ENCODE data around the gene CLIC3. TPM values are rescaled to one million over a fixed set of nuclear protein-coding genes. Genes with fewer than 3 reads are reported as not detected.
"Not testable (repeated sequence)": the region's sequence is repeated elsewhere in the genome, so short reads cannot be mapped to it uniquely, and the experiment has no call there.

Gene CLIC3
- polyA plus RNA-seq, 1 donor, result not detected

DNA sequence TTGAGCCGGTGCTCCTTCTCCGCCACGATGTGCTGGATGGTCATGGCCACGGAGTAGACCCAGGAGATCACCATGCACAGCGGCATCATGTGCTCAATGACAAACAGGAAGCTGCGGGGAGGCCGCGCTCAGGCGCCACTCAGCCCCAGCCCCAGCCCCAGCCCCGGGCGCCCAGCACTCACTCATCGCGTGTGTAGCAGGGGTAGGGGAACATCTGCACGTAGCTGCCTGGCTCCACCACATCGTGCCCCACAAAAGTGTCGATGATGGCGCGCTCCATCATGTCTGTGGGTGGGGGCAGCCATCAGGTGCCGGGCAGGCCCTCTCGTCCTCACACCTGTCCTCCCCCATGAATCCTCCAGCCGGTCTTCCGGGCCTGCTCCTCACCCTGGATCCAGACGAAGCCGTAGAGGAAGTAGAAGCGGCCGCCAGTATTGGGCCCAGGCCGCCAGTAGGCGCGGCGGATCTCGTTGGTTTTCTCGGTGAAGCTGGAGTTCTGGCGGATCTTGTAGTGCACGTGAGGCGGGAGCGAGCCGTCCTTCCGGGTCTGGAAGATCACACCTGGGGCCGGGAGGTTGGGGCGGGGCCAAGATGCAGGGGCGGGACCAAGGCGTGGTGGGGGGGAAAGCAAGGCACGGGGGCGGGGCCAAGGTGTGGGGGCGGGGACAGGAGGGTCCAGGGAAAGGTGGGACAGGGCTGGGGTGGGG, 21.6 kb upstream of the CLIC3 start:
- DNase-seq, result no peak

- no peak for DNase-seq
These were observed 20.7 kb upstream of the CLIC3 start for GRCh38 chr9:137017071-137017470.

- DNase-seq, result no peak
These were observed 20.1 kb upstream of the CLIC3 start for GRCh38 chr9:137016436-137016835.

- no peak for DNase-seq
These were observed 19.6 kb upstream of the CLIC3 start for GRCh38 chr9:137015976-137016375.

DNA sequence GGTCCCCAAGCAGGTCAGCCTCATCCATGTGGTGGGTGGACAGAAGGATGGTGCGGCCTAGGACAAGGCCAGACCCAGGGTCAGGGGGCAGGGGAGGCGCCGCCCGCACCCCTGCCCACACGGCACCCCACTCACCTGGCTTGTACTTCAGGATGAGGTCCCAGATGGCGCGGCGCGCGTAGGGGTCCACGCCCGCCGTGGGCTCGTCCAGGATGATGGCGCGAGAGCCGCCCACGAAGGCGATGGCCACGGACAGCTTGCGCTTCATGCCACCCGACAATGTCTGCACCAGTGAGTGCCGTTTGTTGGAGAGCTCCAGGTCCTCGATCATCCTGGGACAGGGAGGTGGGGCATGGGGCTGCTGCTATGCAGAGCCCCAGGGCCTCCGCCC, 19.2 kb upstream of the CLIC3 start:
- no peak for DNase-seq

- DNase-seq, result no peak
These were observed 18.6 kb upstream of the CLIC3 start for GRCh38 chr9:137014776-137015539.

- no peak for DNase-seq
These were observed 17.8 kb upstream of the CLIC3 start for GRCh38 chr9:137014166-137014565.

GRCh38 chr9:137013571-137013940, 17.2 kb upstream of the CLIC3 start:
- DNase-seq, result no peak

- DNase-seq, result no peak
These were observed 16.6 kb upstream of the CLIC3 start for GRCh38 chr9:137012694-137013570.

DNA sequence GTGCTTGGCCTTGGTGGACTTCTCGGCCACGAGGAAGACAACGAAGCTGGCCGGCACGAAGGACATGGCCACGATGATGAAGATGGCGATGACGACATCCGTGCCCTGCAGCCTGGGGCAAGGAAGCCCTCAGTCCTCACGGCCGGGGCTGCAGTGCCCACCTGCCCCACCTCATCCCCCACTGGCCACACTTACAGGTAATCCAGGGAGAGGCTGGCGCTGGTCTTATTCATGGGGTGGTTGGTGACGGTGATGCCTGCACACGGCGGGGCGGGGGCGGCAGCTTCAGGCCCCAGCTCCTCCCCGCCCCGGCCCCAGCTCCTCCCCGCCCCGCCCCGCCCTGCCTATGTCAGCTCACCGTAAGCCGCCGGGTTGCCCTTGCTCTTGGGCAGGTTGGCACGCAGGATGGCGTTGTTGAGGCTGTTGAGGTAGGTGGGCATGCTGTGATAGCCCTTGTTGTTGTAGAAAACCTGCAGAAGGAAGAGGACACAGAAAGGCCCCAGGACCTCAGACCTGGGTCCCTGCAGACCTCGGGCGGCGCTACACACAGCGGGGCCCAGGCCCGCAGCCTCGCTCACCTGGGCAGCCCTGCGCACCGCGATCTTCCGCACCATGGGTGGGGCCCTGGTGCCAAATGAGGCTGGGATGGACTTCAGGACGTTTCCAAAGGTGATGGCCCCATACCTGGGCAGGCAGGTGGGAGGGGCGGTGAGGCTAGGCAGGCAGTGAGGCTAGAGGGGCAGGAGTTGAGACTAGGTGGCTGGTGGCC, 15.7 kb upstream of the CLIC3 start:
- DNase-seq, result no peak

- no peak for DNase-seq
These were observed 14.8 kb upstream of the CLIC3 start for GRCh38 chr9:137011156-137011555.

DNA sequence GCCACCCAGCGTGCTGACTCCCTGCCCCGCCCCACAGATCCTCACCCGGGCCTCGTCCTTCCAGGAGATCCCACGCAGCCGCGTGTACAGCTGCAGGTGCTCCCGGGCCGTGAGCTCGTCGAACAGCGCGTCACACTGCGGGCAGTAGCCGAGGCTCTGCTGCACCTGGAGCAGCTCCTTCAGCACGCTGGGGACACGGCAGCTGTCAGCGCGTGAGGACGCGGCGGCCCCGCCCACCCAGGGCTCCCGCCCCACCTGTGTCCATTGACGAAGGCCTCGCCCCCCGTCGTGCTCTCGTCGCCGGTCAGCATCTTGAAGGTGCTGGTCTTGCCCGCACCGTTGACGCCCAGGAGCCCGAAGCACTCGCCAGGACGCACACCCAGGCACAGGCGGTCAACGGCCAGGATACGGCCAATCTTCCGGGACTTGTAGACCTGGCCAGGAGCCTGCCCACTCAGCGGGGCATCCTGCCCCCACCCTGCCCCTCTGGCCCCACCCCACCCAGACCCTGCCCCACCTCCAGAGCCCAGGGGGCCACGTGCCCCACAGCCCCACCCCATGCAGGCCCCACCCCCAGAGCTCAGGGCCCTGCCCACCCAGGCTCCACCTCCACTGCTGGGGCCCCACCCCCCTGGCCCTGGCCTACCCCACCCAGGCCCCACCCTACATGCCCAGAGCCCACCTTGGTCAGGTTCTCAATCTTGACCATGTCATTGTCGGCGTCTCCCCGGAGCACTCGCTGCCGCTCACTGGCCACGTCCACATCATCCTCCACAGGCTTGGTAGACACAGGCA, 13.8 kb upstream of the CLIC3 start:
- no peak for DNase-seq

GRCh38 chr9:137009217-137009616, 12.8 kb upstream of the CLIC3 start:
- DNase-seq, result no peak

DNA sequence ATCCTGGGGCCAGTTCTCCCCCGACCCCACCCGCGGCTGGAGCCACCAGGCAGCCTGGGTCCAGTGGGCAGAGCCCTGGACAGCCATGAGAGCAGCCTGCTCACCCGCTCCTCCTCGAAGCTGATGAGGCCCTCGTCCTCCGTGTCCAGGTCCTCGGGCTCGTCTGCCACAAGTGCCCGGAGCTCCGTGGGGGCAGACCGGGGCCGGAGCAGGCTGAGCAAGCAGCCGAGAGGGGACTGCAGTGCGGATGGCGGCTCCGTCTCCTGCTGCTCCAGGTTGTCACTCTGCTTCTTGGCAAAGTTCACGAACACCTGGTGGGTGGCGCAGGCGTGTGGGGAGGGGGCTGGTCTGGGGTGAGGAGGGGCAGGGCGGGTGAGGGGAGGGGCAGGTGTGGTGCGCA, 11.9 kb upstream of the CLIC3 start:
- no peak for DNase-seq

DNA sequence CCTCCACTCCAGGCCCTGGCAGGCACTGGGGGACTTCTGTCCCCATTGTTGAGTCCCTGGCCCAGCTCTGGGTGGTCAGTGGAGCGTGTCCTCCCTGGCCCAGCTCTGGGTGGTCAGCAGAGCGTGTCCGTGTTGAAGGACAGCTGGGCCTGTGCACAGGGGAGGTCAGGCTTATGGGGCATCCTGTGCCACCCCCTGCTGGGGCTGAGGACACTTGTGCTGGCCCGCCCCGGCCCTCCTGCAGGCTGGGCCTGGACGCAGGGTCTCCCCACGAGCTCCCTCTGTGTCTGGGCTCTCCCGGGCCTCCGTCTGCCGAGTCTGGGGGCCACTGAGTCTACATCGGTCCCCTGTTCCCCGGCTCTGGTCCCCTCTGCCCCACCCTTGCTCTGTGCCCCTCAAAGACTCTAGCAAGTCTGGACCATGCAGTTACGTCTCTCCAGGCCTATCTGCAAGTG, 11.5 kb upstream of the CLIC3 start:
- DNase-seq, result no peak

- no peak for DNase-seq
These were observed 10.9 kb upstream of the CLIC3 start for GRCh38 chr9:137007108-137007815.

DNA sequence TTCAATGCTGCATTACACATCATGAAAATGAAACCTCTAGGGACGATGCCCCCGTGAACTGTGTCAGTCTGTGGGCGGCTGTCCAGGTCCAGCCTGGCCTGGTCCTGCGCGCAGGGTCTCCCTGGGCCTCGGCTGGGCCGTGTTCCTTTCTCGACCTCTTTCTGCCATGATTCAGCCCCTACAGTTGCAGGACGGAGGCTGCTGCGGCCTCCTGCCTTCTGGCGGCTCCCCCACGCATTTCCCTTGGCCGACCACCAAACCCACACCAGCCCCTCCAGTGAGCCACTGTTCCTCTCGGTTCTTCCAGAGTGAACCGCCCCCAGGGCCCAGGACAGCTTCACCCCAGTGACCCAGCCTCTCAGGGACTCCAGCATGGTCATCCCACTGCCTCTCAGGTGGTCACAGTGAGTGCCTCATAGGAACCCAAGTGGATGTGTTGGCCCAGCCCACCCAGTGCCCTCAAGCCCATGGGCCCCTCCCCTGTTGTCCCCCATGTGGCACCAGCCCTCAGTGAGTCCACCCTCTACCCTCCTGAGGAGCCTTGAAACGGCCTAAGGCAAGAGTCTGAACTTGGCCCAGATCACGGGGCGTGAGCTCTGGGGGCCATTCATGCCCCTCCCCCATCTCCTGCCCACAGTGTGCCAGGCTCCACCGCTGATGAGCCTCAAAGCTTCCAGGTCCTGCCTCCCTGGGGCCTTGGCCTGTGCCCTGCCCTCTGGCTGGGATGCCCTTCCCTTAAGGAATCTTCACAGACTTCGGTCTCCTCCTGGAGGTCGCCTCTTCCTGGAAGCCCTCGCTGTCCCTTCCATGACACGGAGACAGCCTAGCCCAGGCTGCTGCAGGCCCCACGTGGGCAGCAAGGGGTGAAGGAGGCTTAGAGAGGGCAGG, 10.0 kb upstream of the CLIC3 start:
- no peak for DNase-seq

DNA sequence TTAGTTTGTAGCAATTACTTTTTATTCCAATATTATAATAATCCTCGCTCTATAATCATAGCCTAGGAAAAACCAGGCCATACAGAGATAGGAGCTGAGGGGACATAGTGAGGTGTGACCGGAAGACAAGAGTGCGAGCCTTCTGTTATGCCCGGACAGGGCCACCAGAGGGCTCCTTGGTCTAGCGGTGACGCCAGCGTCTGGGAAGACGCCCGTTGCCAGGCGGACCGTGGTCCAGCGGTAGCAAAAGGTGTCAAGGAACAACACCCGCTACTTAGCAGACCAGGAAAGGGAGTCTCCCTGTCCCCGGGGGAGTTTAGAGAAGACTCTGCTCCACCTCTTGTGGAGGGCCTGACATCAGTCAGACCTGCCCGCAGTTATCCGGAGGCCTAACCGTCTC, 7.9 kb upstream of the CLIC3 start:
- DNase-seq, result not testable (repeated sequence)

GRCh38 chr9:137002646-137003041, 6.3 kb upstream of the CLIC3 start:
- no peak for DNase-seq

All from left kidney (tissue), 2 donors.